Left lung (tissue), 10 donors: ENCODE measurements around the gene B3GAT1. TPM values are rescaled to one million over a fixed set of nuclear protein-coding genes. Genes with fewer than 3 reads are reported as not detected.

Experiments
- ATAC-seq: fragments of 200-7000 bp; cut with Tn5 transposase; one replicate; pipeline ENCODE4 v1.9.1; 2020; ENCODE audit warnings: moderate library complexity
- DNase-seq, 4 donors: peaks; one replicate each; pipeline ENCODE4 v3.0.0-alpha.2; 2013 to 2020
- H3K27ac ChIP-seq, 2 donors: fragments of 200-600 bp; sonication (generic) in 1 of 2; one replicate each; pipeline versions ENCODE4 v1.5.0 to v1.8.0; 2020 to 2021
- H3K27me3 ChIP-seq, 2 donors: fragments of 200-600 bp; sonication (generic) in 1 of 2; one replicate each; pipeline versions ENCODE4 v1.5.0 to v1.8.0; 2020 to 2021
- H3K36me3 ChIP-seq, 2 donors: fragments of 200-600 bp; sonication (generic) in 1 of 2; one replicate each; pipeline versions ENCODE4 v1.5.0 to v1.8.0; 2020 to 2021
- H3K4me1 ChIP-seq, 2 donors: fragments of 200-600 bp; one replicate each; pipeline ENCODE4 v1.8.0; 2021
- H3K4me3 ChIP-seq, 2 donors: fragments of 200-600 bp; sonication (generic) in 1 of 2; one replicate each; pipeline versions ENCODE4 v1.5.0 to v1.8.0; 2020 to 2021; ENCODE audit warnings: mild to moderate bottlenecking in 1 of 2
- H3K9me3 ChIP-seq, 2 donors: fragments of 200-600 bp; sonication (generic) in 1 of 2; one replicate each; pipeline versions ENCODE4 v1.5.0 to v1.8.0; 2020 to 2021
- intact Hi-C, 2 donors: fragments of 100-400 bp; cut with DNase I; formaldehyde crosslinking; loops; one replicate each; pipeline versions ENCODE4 v1.11.2 to v1.14.2; 2022
- polyA plus RNA-seq, 6 donors: library from polyadenylated mRNA; unstranded; fragments of 120-200 nt; gene quantifications; one replicate each; pipeline ENCODE4 v1.2.1, GENCODE V29; 2013; ENCODE audit not compliant: insufficient read length in 6 of 6
- total RNA-seq, 2 donors: library from RNA; stranded (reverse); fragmentation: NEBNext Ultra II Directional; extraction: Animal tissue kit (Norgen Biotek cat#: 25700); gene quantifications; one replicate each; pipeline ENCODE4 v1.2.1, GENCODE V29; 2021
- TF ChIP-seq, protein P1 (sequence below), 2 donors: fragments of 200-600 bp; sonication (generic) in 1 of 2; IDR thresholded peaks; one replicate each; pipeline versions ENCODE4 v1.5.0 to v1.8.0; 2021; ENCODE audit warnings: antibody characterized with exemption in 2 of 2
- donor health status: DM: no; HTN: yes; CAD: no.
- donor health status: DM: no; HTN: no; CAD: no.

Gene B3GAT1
- total and polyA plus RNA-seq, 8 donors: 0.30 to 0.99 (median 0.48) TPM

DNA sequence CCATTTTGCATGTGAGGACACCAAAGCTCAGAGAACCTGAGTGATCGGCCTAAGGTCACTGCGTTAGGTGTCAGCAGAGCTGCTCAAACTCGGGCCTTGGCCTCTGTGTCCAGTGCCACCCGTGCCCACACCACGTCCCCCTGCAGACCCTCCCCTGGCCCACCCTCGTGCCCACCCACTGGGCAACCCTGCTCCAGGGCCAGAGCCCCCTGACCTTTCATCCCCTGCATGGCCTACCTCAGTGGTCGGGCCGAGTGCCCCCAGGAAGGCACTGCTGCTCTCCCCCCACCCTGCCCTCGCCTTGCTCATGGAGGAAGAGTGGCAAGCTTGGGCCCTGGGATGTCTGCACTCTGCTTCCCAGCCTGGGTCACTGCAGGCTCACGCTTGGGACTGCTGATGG, 17.7 kb downstream of the B3GAT1 start:
- Histone ChIP-seq H3K27me3 (peaks cover 0 to 58% of the 10 kb centered on the region in 2 donors), H3K4me3 (no peak overlapping the region), H3K27ac (no peak overlapping the region), H3K4me1 (no peaks in the 10 kb centered on the region), H3K36me3 (no peaks in the 10 kb centered on the region), H3K9me3 (no peaks in the 10 kb centered on the region)
- DNase-seq: no peak
- TF ChIP-seq, protein P1, sequence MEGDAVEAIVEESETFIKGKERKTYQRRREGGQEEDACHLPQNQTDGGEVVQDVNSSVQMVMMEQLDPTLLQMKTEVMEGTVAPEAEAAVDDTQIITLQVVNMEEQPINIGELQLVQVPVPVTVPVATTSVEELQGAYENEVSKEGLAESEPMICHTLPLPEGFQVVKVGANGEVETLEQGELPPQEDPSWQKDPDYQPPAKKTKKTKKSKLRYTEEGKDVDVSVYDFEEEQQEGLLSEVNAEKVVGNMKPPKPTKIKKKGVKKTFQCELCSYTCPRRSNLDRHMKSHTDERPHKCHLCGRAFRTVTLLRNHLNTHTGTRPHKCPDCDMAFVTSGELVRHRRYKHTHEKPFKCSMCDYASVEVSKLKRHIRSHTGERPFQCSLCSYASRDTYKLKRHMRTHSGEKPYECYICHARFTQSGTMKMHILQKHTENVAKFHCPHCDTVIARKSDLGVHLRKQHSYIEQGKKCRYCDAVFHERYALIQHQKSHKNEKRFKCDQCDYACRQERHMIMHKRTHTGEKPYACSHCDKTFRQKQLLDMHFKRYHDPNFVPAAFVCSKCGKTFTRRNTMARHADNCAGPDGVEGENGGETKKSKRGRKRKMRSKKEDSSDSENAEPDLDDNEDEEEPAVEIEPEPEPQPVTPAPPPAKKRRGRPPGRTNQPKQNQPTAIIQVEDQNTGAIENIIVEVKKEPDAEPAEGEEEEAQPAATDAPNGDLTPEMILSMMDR (IDR thresholded peaks at IDR 0.05): no peak
- intact Hi-C loops: no loop called here
- ATAC-seq: no peak

DNA sequence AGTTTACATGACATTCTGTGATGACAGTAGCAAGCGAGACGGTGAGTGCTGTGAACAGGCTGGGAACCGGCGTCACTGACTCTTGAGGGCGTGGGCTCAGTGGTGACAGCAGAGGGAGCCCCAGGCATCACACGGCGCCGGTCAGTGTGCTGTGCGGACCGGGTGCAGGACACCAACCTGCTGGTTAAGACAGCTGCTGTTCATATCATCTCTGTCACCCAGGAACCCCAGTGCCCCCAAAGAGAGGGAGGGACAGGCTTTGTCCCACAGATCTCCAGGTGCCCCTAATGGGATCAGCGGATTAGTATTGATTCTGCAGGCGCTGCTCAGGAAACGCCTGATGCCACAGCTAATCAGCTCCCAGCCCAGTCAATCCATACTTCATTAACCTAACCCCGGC, 18.4 kb downstream of the B3GAT1 start:
- Histone ChIP-seq H3K27ac (no peak overlapping the region), H3K4me1 (no peaks in the 10 kb centered on the region), H3K4me3 (no peak overlapping the region), H3K9me3 (no peaks in the 10 kb centered on the region), H3K27me3 (peaks cover 0 to 54% of the 10 kb centered on the region in 2 donors), H3K36me3 (no peaks in the 10 kb centered on the region)
- TF ChIP-seq, protein P1 (IDR thresholded peaks at IDR 0.05): no peak
- peak in 2 of 4 donors; percentile 21 to 62 for DNase-seq
- intact Hi-C loops: no loop called here
- ATAC-seq: no peak

DNA sequence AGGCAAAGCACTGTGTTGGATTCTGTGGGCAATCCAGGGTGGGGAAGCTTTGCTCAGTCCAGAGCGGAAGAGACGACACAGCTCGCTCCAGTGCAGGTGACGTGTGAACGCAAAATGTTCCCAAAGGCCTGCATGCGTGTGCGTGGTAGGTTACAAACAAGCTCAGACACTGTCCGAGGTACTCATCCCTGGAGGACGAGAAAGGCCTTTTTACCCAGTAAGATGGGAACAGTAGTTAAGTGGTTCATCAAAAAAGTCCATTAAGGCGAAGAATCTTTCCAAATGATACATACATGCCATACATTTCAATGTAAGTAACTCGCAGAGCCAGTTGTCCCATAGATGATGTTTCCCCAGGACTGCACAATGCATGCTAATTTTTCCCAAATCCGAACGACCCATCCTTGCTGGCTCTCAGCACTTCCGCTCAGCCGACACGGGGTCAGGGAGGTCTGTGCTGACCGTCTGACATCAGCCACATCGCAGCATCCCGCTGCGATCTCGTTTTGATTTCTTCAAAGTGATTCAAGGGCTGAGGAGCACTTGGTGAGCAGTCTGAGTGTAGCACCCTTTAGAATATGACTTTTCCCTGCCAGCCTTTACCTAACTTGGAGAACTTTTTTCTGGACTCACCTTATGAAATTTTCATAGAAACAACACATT, 19.0 kb downstream of the B3GAT1 start:
- Histone ChIP-seq H3K27me3 (peaks cover 0 to 50% of the 10 kb centered on the region in 2 donors), H3K4me3 (no peak overlapping the region), H3K36me3 (no peaks in the 10 kb centered on the region), H3K9me3 (no peaks in the 10 kb centered on the region), H3K27ac (no peak overlapping the region), H3K4me1 (no peaks in the 10 kb centered on the region)
- ATAC-seq (no peak), DNase-seq (peak in 1 of 4 donors; percentile 57)
- intact Hi-C loops: no loop called here
- TF ChIP-seq, protein P1 (IDR thresholded peaks at IDR 0.05): no peak

DNA sequence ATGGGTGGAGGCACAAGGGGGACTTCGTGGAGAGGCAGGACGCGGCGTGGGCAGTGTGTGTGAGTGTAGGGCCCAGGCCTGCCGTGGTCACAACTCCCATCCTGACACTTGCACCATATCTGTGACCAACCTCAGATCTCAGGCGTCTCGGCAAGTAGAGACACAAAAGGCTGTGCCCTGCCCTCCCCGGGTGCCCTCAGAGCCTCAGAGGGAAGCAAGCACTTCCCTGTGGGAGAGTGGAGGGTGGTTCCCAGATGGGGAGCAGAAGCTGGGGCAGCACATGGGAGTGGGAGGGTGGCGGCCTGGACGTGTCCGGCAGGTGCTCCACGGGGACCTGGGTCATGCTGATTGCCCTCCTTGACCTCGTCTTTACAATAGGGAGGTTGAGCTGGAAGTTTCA, 20.4 kb downstream of the B3GAT1 start:
- H3K4me1 ChIP-seq: no peaks in the 10 kb centered on the region
- H3K4me3 ChIP-seq: no peak overlapping the region
- no peaks in the 10 kb centered on the region for H3K36me3 ChIP-seq
- intact Hi-C loops: no loop called here
- no peaks in the 10 kb centered on the region for H3K9me3 ChIP-seq
- ATAC-seq (no peak), DNase-seq (peak in 1 of 4 donors; percentile 68)
- H3K27me3 ChIP-seq: peaks cover 0 to 48% of the 10 kb centered on the region in 2 donors
- H3K27ac ChIP-seq: no peak overlapping the region
- TF ChIP-seq, protein P1 (IDR thresholded peaks at IDR 0.05): no peak

DNA sequence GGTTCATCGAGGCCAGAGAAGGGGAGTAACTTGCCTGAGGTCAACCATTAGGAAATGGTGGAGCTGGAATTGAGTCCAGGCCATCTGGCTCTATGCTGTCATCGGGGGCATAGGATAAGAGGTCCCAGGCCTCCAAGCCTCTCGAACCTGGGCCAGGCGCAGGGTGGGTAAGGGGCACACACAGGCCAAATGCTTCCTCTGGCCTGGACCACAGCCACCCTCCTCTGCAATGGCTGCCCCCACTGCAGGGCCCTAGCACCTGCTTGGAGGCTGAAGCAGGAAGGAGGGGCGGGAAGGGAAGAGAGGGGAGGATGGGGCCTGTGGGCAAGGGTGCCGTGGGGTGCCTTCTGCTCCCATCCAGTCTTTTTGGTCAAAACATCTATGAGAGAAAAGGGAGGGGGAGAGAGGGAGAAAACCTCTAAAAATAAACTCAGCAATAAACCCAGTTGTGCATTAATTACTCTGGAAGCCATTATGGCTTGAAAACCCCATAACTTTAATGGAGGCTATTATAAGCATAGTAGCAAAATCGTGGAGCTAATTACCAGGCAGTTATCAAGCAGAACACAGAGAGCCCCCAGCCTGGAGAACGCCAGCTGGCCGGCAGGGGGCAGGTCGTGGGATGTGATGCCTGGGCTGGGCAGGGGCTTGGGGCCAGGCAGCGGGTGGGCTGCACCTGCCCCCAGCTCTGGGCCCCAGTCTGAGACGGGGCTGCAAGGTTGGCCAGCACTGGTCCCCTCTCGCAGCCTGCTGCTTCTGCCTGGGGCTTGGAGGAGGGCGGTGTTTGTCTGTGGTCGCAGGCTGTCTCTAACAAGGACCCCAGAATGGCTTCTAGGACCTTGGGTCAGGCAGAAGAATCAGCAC, 21.1 kb downstream of the B3GAT1 start:
- Histone ChIP-seq H3K4me3 (no peak overlapping the region), H3K4me1 (no peaks in the 10 kb centered on the region), H3K27me3 (peaks cover 0 to 55% of the 10 kb centered on the region in 2 donors), H3K36me3 (no peaks in the 10 kb centered on the region), H3K9me3 (no peaks in the 10 kb centered on the region), H3K27ac (no peak overlapping the region)
- no peak for ATAC-seq
- intact Hi-C loops: no loop called here
- TF ChIP-seq, protein P1 (IDR thresholded peaks at IDR 0.05): no peak
- DNase-seq: peak in 1 of 4 donors; percentile 55
